ENCODE data around the gene MBOAT7.
"Not testable (repeated sequence)": the region's sequence is repeated elsewhere in the genome, so short reads cannot be mapped to it uniquely, and the experiment has no call there.

The MBOAT7 gene

GRCh38 chr19:54189145-54189734 is at the start of gene MBOAT7:
MBOAT7 (minus strand) TSS chr19:54189580; CDS start chr19:54188508, 1,072 bp downstream.
- DNase-seq (ENCODE audit: low spot score), result no peak

GRCh38 chr19:54233941-54234340 is 44.6 kb upstream of the MBOAT7 start:
- DNase-seq (ENCODE audit: low spot score), result no peak

GRCh38 chr19:54231077-54231931 is 41.9 kb upstream of the MBOAT7 start:
- DNase-seq (ENCODE audit: low spot score), result peak; percentile 77

- DNase-seq (ENCODE audit: low spot score), result no peak
These were observed 40.7 kb upstream of the MBOAT7 start for GRCh38 chr19:54230031-54230430.

GRCh38 chr19:54229146-54229545 is 39.8 kb upstream of the MBOAT7 start:
- DNase-seq (ENCODE audit: low spot score), result no peak

- not testable (repeated sequence) for DNase-seq (ENCODE audit: low spot score)
These were observed 35.2 kb upstream of the MBOAT7 start for GRCh38 chr19:54224619-54225018.

GRCh38 chr19:54223937-54224281 is 34.5 kb upstream of the MBOAT7 start:
- not testable (repeated sequence) for DNase-seq (ENCODE audit: low spot score)

- not testable (repeated sequence) for DNase-seq (ENCODE audit: low spot score)
These were observed 34.0 kb upstream of the MBOAT7 start for GRCh38 chr19:54223277-54223936.

- not testable (repeated sequence) for DNase-seq (ENCODE audit: low spot score)
These were observed 33.3 kb upstream of the MBOAT7 start, which contains the start of gene LILRB3 for GRCh38 chr19:54222474-54223276. LILRB3 (minus strand) TSS chr19:54223007; CDS start chr19:54222976, 31 bp downstream.

GRCh38 chr19:54221947-54222346 is 32.6 kb upstream of the MBOAT7 start:
- not testable (repeated sequence) for DNase-seq (ENCODE audit: low spot score)

GRCh38 chr19:54219702-54220101 is 30.3 kb upstream of the MBOAT7 start:
- DNase-seq (ENCODE audit: low spot score), result not testable (repeated sequence)

- DNase-seq (ENCODE audit: low spot score), result no peak
These were observed 29.7 kb upstream of the MBOAT7 start for GRCh38 chr19:54218960-54219661.

GRCh38 chr19:54218259-54218658 is 28.9 kb upstream of the MBOAT7 start:
- DNase-seq (ENCODE audit: low spot score), result no peak

- DNase-seq (ENCODE audit: low spot score), result not testable (repeated sequence)
These were observed 28.3 kb upstream of the MBOAT7 start for GRCh38 chr19:54217517-54218247.

GRCh38 chr19:54216869-54217268 is 27.5 kb upstream of the MBOAT7 start:
- DNase-seq (ENCODE audit: low spot score), result no peak

GRCh38 chr19:54214734-54215133 is 25.4 kb upstream of the MBOAT7 start:
- not testable (repeated sequence) for DNase-seq (ENCODE audit: low spot score)

- DNase-seq (ENCODE audit: low spot score), result not testable (repeated sequence)
These were observed 24.8 kb upstream of the MBOAT7 start for GRCh38 chr19:54214217-54214616.

- no peak for DNase-seq (ENCODE audit: low spot score)
These were observed 21.9 kb upstream of the MBOAT7 start for GRCh38 chr19:54211235-54211634.

- no peak for DNase-seq (ENCODE audit: low spot score)
These were observed 20.6 kb upstream of the MBOAT7 start for GRCh38 chr19:54209811-54210494.
